ENCODE data around the gene DDR2.

DDR2 gene

GRCh38 chr1:162612606-162613400, 19.5 kb upstream of the DDR2 start:
- no peak overlapping the region for H3K27ac ChIP-seq
- in situ Hi-C loops (cut with HindIII; ENCODE audit: low pct_ligation_motif_present, low sequenced_read_pairs) = no loop called here
- no peak for DNase-seq
- H3K4me3 ChIP-seq (ENCODE audit: low read depth, low read length) = no peak overlapping the region
- no peaks in the 10 kb centered on the region for H3K27me3 ChIP-seq (replicated peaks)
- TF ChIP-seq CTCF (IDR thresholded peaks at IDR 0.05; ENCODE audit: low read depth, low read length, missing control alignments) = no peak
- H3K36me3 ChIP-seq (replicated peaks) = no peaks in the 10 kb centered on the region

GRCh38 chr1:162616848-162617247, 15.4 kb upstream of the DDR2 start:
- TF ChIP-seq CTCF (IDR thresholded peaks at IDR 0.05; ENCODE audit: low read depth, low read length, missing control alignments) = no peak
- no peak overlapping the region for H3K27ac ChIP-seq
- H3K27me3 ChIP-seq (replicated peaks) = no peaks in the 10 kb centered on the region
- H3K36me3 ChIP-seq (replicated peaks) = no peaks in the 10 kb centered on the region
- no peak for DNase-seq
- in situ Hi-C loops (cut with HindIII; ENCODE audit: low pct_ligation_motif_present, low sequenced_read_pairs) = no loop called here
- H3K4me3 ChIP-seq (ENCODE audit: low read depth, low read length) = no peak overlapping the region

DNA sequence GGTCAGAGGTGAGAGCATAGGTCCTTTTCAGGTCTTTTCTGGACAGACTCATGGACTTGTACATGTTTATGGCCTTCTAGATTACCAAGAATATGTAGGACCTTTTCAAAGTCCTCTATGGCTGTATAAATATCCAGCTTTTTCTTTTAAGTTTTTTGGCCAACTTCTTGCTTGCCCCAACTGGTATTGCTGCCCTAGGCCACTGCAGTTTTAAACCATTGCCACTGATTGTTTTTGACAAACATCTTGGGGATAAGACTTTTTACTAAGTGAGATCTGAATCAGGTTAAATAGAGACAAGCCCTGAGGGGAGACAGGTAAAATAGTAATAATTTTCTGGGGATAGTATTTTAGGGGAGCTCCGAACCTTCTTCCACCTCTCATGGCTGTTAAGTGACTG, 14.8 kb upstream of the DDR2 start:
- Histone ChIP-seq H3K36me3 (replicated peaks) (no peaks in the 10 kb centered on the region), H3K27ac (no peak overlapping the region), H3K27me3 (replicated peaks) (no peaks in the 10 kb centered on the region), H3K4me3 (ENCODE audit: low read depth, low read length) (no peak overlapping the region)
- in situ Hi-C loops (cut with HindIII; ENCODE audit: low pct_ligation_motif_present, low sequenced_read_pairs) = no loop called here
- DNase-seq = no peak
- no peak for TF ChIP-seq CTCF (IDR thresholded peaks at IDR 0.05; ENCODE audit: low read depth, low read length, missing control alignments)

- Histone ChIP-seq H3K36me3 (replicated peaks) (no peaks in the 10 kb centered on the region), H3K27me3 (replicated peaks) (no peaks in the 10 kb centered on the region), H3K27ac (no peak overlapping the region), H3K4me3 (ENCODE audit: low read depth, low read length) (no peak overlapping the region)
- no peak for TF ChIP-seq CTCF (IDR thresholded peaks at IDR 0.05; ENCODE audit: low read depth, low read length, missing control alignments)
- no peak for DNase-seq
- in situ Hi-C loops (cut with HindIII; ENCODE audit: low pct_ligation_motif_present, low sequenced_read_pairs) = no loop called here
These were observed 13.2 kb upstream of the DDR2 start for GRCh38 chr1:162619076-162619475.

- Histone ChIP-seq H3K4me3 (ENCODE audit: low read depth, low read length) (no peak overlapping the region), H3K27ac (no peak overlapping the region), H3K27me3 (replicated peaks) (no peaks in the 10 kb centered on the region), H3K36me3 (replicated peaks) (no peaks in the 10 kb centered on the region)
- in situ Hi-C loops (cut with HindIII; ENCODE audit: low pct_ligation_motif_present, low sequenced_read_pairs) = no loop called here
- DNase-seq = no peak
- TF ChIP-seq CTCF (IDR thresholded peaks at IDR 0.05; ENCODE audit: low read depth, low read length, missing control alignments) = no peak
These were observed 11.0 kb upstream of the DDR2 start for GRCh38 chr1:162621256-162621655.

GRCh38 chr1:162625679-162626078, 6.6 kb upstream of the DDR2 start:
- no peaks in the 10 kb centered on the region for H3K36me3 ChIP-seq (replicated peaks)
- DNase-seq = no peak
- TF ChIP-seq CTCF (IDR thresholded peaks at IDR 0.05; ENCODE audit: low read depth, low read length, missing control alignments) = no peak
- no peak overlapping the region for H3K27ac ChIP-seq
- no peaks in the 10 kb centered on the region for H3K27me3 ChIP-seq (replicated peaks)
- H3K4me3 ChIP-seq (ENCODE audit: low read depth, low read length) = no peak overlapping the region
- in situ Hi-C loops (cut with HindIII; ENCODE audit: low pct_ligation_motif_present, low sequenced_read_pairs) = no loop called here
